ENCODE data around the gene OR9A2.
"Not testable (repeated sequence)": the region's sequence is repeated elsewhere in the genome, so short reads cannot be mapped to it uniquely, and the experiment has no call there.

Gene OR9A2

GRCh38 chr7:142978402-142978801 is 48.5 kb downstream of the OR9A2 start:
- FAIRE-seq; DNase-seq (ENCODE audit: insufficient read length, low spot score): not testable (repeated sequence)
